Uterus (tissue), 4 donors: ENCODE measurements around the gene LMX1B. TPM values are rescaled to one million over a fixed set of nuclear protein-coding genes. Genes with fewer than 3 reads are reported as not detected.

Experiments used
- DNase-seq, 2 donors: peaks; one replicate each; pipeline ENCODE4 v3.0.0-alpha.2; 2019 to 2020
- H3K27ac ChIP-seq, 2 donors: fragments of 200-600 bp; sonication (generic); 1 replicate in 1 of 2; 2 replicates in 1 of 2; pipeline ENCODE4 v1.5.1; 2016 to 2018
- H3K27me3 ChIP-seq, 2 donors: fragments of 200-600 bp; sonication (generic); one replicate each; pipeline ENCODE4 v1.5.1; 2018 to 2019; ENCODE audit warnings: control low read depth in 1 of 2
- H3K36me3 ChIP-seq, 2 donors: fragments of 200-600 bp; sonication (generic); one replicate each; pipeline ENCODE4 v1.5.1; 2019; ENCODE audit warnings: control low read depth in 1 of 2
- H3K4me1 ChIP-seq, 2 donors: fragments of 200-600 bp; sonication (generic); one replicate each; pipeline ENCODE4 v1.5.1; 2018 to 2019; ENCODE audit warnings: control low read depth in 1 of 2
- H3K4me3 ChIP-seq, 2 donors: fragments of 200-600 bp; sonication (generic); 1 replicate in 1 of 2; 2 replicates in 1 of 2; pipeline ENCODE4 v1.5.1; 2018 to 2019; ENCODE audit warnings: mild to moderate bottlenecking in 1 of 2
- H3K9me3 ChIP-seq, 2 donors: fragments of 200-600 bp; sonication (generic); one replicate each; pipeline ENCODE4 v1.5.1; 2019; ENCODE audit warnings: control low read depth in 1 of 2
- CTCF ChIP-seq, 4 experiments: fragments of 200-600 bp in 2 of 4; fragments of 450-650 bp in 2 of 4; sonication (generic) in 2 of 4; IDR thresholded peaks; one replicate each; pipeline ENCODE4 v1.5.1; 2016 to 2019; ENCODE audit warnings: antibody characterized with exemption in 4 of 4, mild to moderate bottlenecking in 2 of 4, moderate library complexity in 1 of 4
- POLR2A ChIP-seq, 2 donors: fragments of 450-650 bp; IDR thresholded peaks; one replicate each; pipeline ENCODE4 v1.6.1; 2016; ENCODE audit warnings: antibody characterized with exemption in 2 of 2, mild to moderate bottlenecking in 1 of 2, moderate library complexity in 1 of 2
- intact Hi-C: fragments of 100-400 bp; cut with DNase I; formaldehyde crosslinking; loops from one replicate; pipeline ENCODE4 v1.15.1; 2023; ENCODE audit warnings: low total_unique reads
- total RNA-seq, 4 donors: library from RNA; depleted of rRNA in 3 of 4; stranded (reverse); fragments of >200 nt in 3 of 4; gene quantifications; one replicate each; pipeline versions ENCODE4 v1.1.0 to v1.2.4, GENCODE V29; 2014 to 2023
- donor health status: DM: yes; HTN: yes; CAD: no.

The LMX1B gene
- total RNA-seq, 4 donors from 2014 or later: not detected

GRCh38 chr9:126695701-126696400, 82.1 kb downstream of the LMX1B start:
- no peaks in the 10 kb centered on the region for H3K27me3 ChIP-seq
- no peak overlapping the region for H3K27ac ChIP-seq
- H3K4me1 ChIP-seq: no peaks in the 10 kb centered on the region
- intact Hi-C loops: no loop called here
- no peaks in the 10 kb centered on the region for H3K36me3 ChIP-seq
- no peaks in the 10 kb centered on the region for H3K9me3 ChIP-seq
- no peak for DNase-seq
- TF ChIP-seq CTCF (IDR thresholded peaks at IDR 0.05): no peak
- no peak overlapping the region for H3K4me3 ChIP-seq

GRCh38 chr9:126696401-126697145, 82.8 kb downstream of the LMX1B start:
- no peaks in the 10 kb centered on the region for H3K4me1 ChIP-seq
- no peak for DNase-seq
- TF ChIP-seq CTCF (IDR thresholded peaks at IDR 0.05) (no peak), POLR2A (IDR thresholded peaks at IDR 0.05) (no peak)
- H3K27ac ChIP-seq: no peak overlapping the region
- H3K9me3 ChIP-seq: no peaks in the 10 kb centered on the region
- no peak overlapping the region for H3K4me3 ChIP-seq
- H3K36me3 ChIP-seq: no peaks in the 10 kb centered on the region
- no peaks in the 10 kb centered on the region for H3K27me3 ChIP-seq
- intact Hi-C loops: no loop called here

DNA sequence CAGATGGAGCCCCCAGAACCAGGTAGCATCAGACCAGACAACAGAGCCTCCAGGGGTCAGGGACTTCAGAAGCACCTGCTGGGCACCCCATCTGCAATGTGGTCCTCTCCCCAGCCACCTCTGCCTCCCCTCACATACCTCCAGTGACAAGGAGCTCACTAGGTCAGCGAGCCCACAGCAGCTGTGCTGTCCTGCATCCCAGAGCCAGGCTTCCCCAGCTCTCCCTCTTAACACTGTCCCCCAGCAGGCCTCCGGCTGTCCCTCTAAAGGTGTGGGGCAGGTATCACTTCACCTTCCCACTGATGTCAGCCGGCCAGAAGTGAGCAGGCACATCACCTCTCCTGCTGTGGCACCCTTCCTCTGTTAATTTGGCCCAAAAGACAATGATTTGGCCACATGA, 83.6 kb downstream of the LMX1B start:
- Histone ChIP-seq H3K27me3 (no peaks in the 10 kb centered on the region), H3K36me3 (no peaks in the 10 kb centered on the region), H3K27ac (no peak overlapping the region), H3K4me3 (no peak overlapping the region), H3K9me3 (no peaks in the 10 kb centered on the region), H3K4me1 (no peaks in the 10 kb centered on the region)
- intact Hi-C loops: no loop called here
- no peak for TF ChIP-seq POLR2A (IDR thresholded peaks at IDR 0.05)
- no peak for TF ChIP-seq CTCF (IDR thresholded peaks at IDR 0.05)
- DNase-seq: no peak

- intact Hi-C loops: no loop called here
- Histone ChIP-seq H3K36me3 (no peaks in the 10 kb centered on the region), H3K27ac (no peak overlapping the region), H3K27me3 (no peaks in the 10 kb centered on the region), H3K4me1 (no peaks in the 10 kb centered on the region), H3K9me3 (no peaks in the 10 kb centered on the region), H3K4me3 (no peak overlapping the region)
- no peak for DNase-seq
- TF ChIP-seq POLR2A (IDR thresholded peaks at IDR 0.05) (no peak), CTCF (IDR thresholded peaks at IDR 0.05) (no peak)
These were observed 84.5 kb downstream of the LMX1B start for GRCh38 chr9:126698251-126698650.

GRCh38 chr9:126698756-126699155, 85.0 kb downstream of the LMX1B start:
- H3K9me3 ChIP-seq: no peaks in the 10 kb centered on the region
- H3K27me3 ChIP-seq: no peaks in the 10 kb centered on the region
- H3K4me3 ChIP-seq: no peak overlapping the region
- TF ChIP-seq POLR2A (IDR thresholded peaks at IDR 0.05) (no peak), CTCF (IDR thresholded peaks at IDR 0.05) (no peak)
- H3K4me1 ChIP-seq: no peaks in the 10 kb centered on the region
- no peak for DNase-seq
- intact Hi-C loops: no loop called here
- H3K36me3 ChIP-seq: no peaks in the 10 kb centered on the region
- H3K27ac ChIP-seq: no peak overlapping the region
